HepG2 (cell line): Measurements from ENCODE around the gene ARMC2.

ENCODE experiments used
- CBX2 ChIP-seq, 2 experiments: fragments of 200-600 bp in 1 of 2; sonication (generic); formaldehyde crosslinking in 1 of 2; IDR thresholded peaks; 2 replicates each; pipeline versions ENCODE4 v1.7.0 to v1.8.1; 2018 to 2022; ENCODE audit warnings: low read depth in 2 of 2, low read length in 1 of 2, mild to moderate bottlenecking in 1 of 2, missing genetic modification reagents in 1 of 2
- HBP1 ChIP-seq: IDR thresholded peaks from 2 replicates; pipeline ENCODE4 v1.6.1; 2016; ENCODE audit warnings: low read depth, control low read depth
- NBN ChIP-seq: fragments of 450-650 bp; conservative IDR thresholded peaks from 2 replicates; pipeline ENCODE4 v1.6.1; 2017
- POLR2AphosphoS5 ChIP-seq: IDR thresholded peaks from 2 replicates; pipeline ENCODE4 v1.6.1; 2012; ENCODE audit warnings: low read depth, low read length
- SMC3 ChIP-seq: IDR thresholded peaks from 2 replicates; pipeline ENCODE4 v1.6.1; 2011; ENCODE audit warnings: low read length, improper control_type of control experiment
- TFE3 ChIP-seq: IDR thresholded peaks from 2 replicates; pipeline ENCODE4 v1.6.1; 2016
- ZNF280D ChIP-seq: sonication (generic); formaldehyde crosslinking; IDR thresholded peaks from 2 replicates; pipeline ENCODE4 v1.5.1; 2020; ENCODE audit warnings: mild to moderate bottlenecking, missing genetic modification reagents

- TF ChIP-seq CBX2 (IDR thresholded peaks at IDR 0.05; ENCODE audit: low read depth, low read length) (no peak), CBX2 (CRISPR knock-in tag; IDR thresholded peaks at IDR 0.05; ENCODE audit: low read depth) (no peak), NBN (no peak), HBP1 (CRISPR knock-in tag) (no peak), ZNF280D (CRISPR knock-in tag) (no peak), POLR2AphosphoS5 (no peak), SMC3 (no peak), TFE3 (CRISPR knock-in tag) (no peak)
These were observed 25.0 kb downstream of the ARMC2 start for GRCh38 chr6:108873251-108873650.
